Measurements from ENCODE around the gene CCDC30. TPM values are rescaled to one million over a fixed set of nuclear protein-coding genes. Genes with fewer than 3 reads are reported as not detected.

CCDC30 gene
- total and polyA plus RNA-seq, 9 of the 15 experiments (the other 6 are each of a cell fraction or from before 2014, with no cell fraction given): 0.05 to 0.91 (median 0.24) TPM

GRCh38 chr1:42456010-42456753 is 6.9 kb upstream of the CCDC30 start, which contains the start of the genes PPCS and ZMYND12 (continued):
- peak; percentile 43 for TF ChIP-seq FIP1L1 (IDR thresholded peaks at IDR 0.05; ENCODE audit: low read depth, low read length, poor library complexity, severe bottlenecking)
- TF ChIP-seq ZNF445 (CRISPR knock-in tag; IDR thresholded peaks at IDR 0.05; ENCODE audit: low read depth): no peak
- TF ChIP-seq CBX3 (IDR thresholded peaks at IDR 0.05; ENCODE audit: borderline replicate concordance in 1 of 2, low read length in 2 of 2): peak in 1 of 2 experiments; percentile 57; a peak in 1 of 3 replicates
- TF ChIP-seq CLOCK (CRISPR knock-in tag; IDR thresholded peaks at IDR 0.05; ENCODE audit: borderline replicate concordance): no peak
- no peak for TF ChIP-seq CAMTA2 (CRISPR knock-in tag; conservative IDR thresholded peaks at IDR 0.05)
- TF ChIP-seq BMI1 (IDR thresholded peaks at IDR 0.05; ENCODE audit: low read length): no peak
- TF ChIP-seq ARHGAP35 (IDR thresholded peaks at IDR 0.05; ENCODE audit: partially characterized antibody): no peak
- TF ChIP-seq RBM17 (IDR thresholded peaks at IDR 0.05; ENCODE audit: borderline replicate concordance, low read depth, low read length): no peak
- TF ChIP-seq SMARCA5 (IDR thresholded peaks at IDR 0.05): no peak
- TF ChIP-seq PRPF4 (IDR thresholded peaks at IDR 0.05; ENCODE audit: insufficient read depth, low read depth, low read length, poor library complexity, severe bottlenecking): no peak
- no peak for TF ChIP-seq ZNF316 (IDR thresholded peaks at IDR 0.05)
- peak; percentile 87 for TF ChIP-seq PCBP1 (IDR thresholded peaks at IDR 0.05; ENCODE audit: low read depth, low read length, poor library complexity, severe bottlenecking)
- TF ChIP-seq SIN3B (IDR thresholded peaks at IDR 0.05; ENCODE audit: low read depth): no peak
- no peak for TF ChIP-seq ZHX1 (conservative IDR thresholded peaks at IDR 0.05; ENCODE audit: low read length)
- no peak for TF ChIP-seq POU5F1 (IDR thresholded peaks at IDR 0.05; ENCODE audit: borderline replicate concordance, low read depth, low read length, partially characterized antibody)
- TF ChIP-seq PPARD (CRISPR knock-in tag; IDR thresholded peaks at IDR 0.05): no peak
- TF ChIP-seq LEF1 (IDR thresholded peaks at IDR 0.05): no peak
- no peak for TF ChIP-seq ATF6 (CRISPR knock-in tag; IDR thresholded peaks at IDR 0.05)
- no peak for TF ChIP-seq IRF9 (tag; IDR thresholded peaks at IDR 0.05)
- TF ChIP-seq ETS2 (tag; IDR thresholded peaks at IDR 0.05; ENCODE audit: borderline replicate concordance, poor library complexity, severe bottlenecking): no peak
